ENCODE results near the gene TNFRSF14.
"Not testable (repeated sequence)": the region's sequence is repeated elsewhere in the genome, so short reads cannot be mapped to it uniquely, and the experiment has no call there.

DNA sequence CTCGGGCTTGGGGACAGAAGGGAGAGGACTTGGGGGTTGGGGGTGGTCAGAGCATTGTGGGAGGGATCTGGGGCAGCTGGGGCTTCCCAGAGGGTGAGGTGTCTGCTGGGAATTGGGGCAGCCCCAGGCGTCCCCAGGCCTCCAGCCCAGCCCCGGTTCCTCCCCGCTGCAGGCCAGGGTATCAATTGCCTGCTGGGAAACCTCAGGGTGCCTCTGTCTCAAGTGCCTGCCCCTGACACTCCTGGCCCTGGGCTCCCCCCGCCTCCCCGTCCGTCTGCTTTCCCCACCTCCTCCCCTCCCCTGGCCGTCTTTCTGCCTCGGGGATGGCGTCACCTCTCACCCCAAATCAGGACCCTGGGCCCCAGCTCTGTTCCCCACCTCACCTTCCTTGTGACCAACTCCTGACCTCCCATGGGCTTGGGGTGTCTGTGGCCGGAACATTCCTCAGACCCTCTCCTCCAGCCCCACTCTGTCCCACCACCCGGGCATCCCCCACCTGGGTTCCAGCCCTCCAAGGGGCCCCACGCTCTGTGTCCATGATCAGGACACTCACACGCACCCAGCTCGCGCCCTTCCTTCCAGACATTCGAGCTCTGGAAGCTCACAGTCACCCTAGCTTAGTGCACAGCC, 12.1 kb downstream of the TNFRSF14 start:
- TF ChIP-seq, protein P1, sequence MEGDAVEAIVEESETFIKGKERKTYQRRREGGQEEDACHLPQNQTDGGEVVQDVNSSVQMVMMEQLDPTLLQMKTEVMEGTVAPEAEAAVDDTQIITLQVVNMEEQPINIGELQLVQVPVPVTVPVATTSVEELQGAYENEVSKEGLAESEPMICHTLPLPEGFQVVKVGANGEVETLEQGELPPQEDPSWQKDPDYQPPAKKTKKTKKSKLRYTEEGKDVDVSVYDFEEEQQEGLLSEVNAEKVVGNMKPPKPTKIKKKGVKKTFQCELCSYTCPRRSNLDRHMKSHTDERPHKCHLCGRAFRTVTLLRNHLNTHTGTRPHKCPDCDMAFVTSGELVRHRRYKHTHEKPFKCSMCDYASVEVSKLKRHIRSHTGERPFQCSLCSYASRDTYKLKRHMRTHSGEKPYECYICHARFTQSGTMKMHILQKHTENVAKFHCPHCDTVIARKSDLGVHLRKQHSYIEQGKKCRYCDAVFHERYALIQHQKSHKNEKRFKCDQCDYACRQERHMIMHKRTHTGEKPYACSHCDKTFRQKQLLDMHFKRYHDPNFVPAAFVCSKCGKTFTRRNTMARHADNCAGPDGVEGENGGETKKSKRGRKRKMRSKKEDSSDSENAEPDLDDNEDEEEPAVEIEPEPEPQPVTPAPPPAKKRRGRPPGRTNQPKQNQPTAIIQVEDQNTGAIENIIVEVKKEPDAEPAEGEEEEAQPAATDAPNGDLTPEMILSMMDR (IDR thresholded peaks at IDR 0.05; ENCODE audit: insufficient read depth, low read depth, low read length) = not testable (repeated sequence)
- not testable (repeated sequence) for TF ChIP-seq EZH2 (IDR thresholded peaks at IDR 0.05; ENCODE audit: insufficient read depth, low read length)
